HepG2 (cell line): ENCODE measurements around the gene SMCHD1. TPM values are rescaled to one million over a fixed set of nuclear protein-coding genes. Genes with fewer than 3 reads are reported as not detected.
A peak's percentile ranks its signal among the peaks of the same experiment; 100 is the strongest.
"Not testable (repeated sequence)": the region's sequence is repeated elsewhere in the genome, so short reads cannot be mapped to it uniquely, and the experiment has no call there.

Experiments
- ATAC-seq: fragments of 200-7000 bp; cut with Tn5 transposase; 3 replicates; pipeline ENCODE4 v1.9.1; 2020; ENCODE audit warnings: mild to moderate bottlenecking, moderate library complexity
- BruUV-seq: library from RNA; stranded (reverse); fragments of 400-500 nt; replicated peaks from 2 replicates; lab custom pipeline; 2021; lab: Mats Ljungman, UMichigan
- CTCF ChIA-PET: fragments of 300-600 bp; formaldehyde crosslinking; extraction: SDS; loops from one replicate; lab custom pipeline; 2021; ENCODE audit warnings: low total read pairs, inconsistent platforms, low intra/inter-chr PET ratio; lab: Yijun Ruan, JAX
- POLR2A ChIA-PET: fragments of 350-600 bp; sonication (Branson Sonifier 250); formaldehyde crosslinking; loops from one replicate; lab custom pipeline; 2020; ENCODE audit warnings: antibody characterized with exemption, inconsistent platforms; lab: Yijun Ruan, JAX
- DNase-seq: peaks from one replicate; pipeline ENCODE4 v3.0.0-alpha.2; 2015; ENCODE audit warnings: low spot score
- FAIRE-seq: peaks from 3 replicates; lab custom pipeline; 2011; peaks lifted over from hg19 to GRCh38; lab: Jason Lieb, UNC
- H2AFZ ChIP-seq: one replicate; pipeline ENCODE4 v1.6.1; 2011; ENCODE audit warnings: low read length, inconsistent platforms
- H3K27ac ChIP-seq: fragments of 300-600 bp; 3 replicates; pipeline ENCODE4 v1.8.0; 2011; ENCODE audit warnings: mixed run types, mild to moderate bottlenecking, mixed read lengths, low read length, inconsistent platforms; ENCODE audit not compliant: insufficient read depth; ENCODE audit errors: extremely low read length
- H3K27me3 ChIP-seq, 2 experiments: fragments of 200-600 bp in 1 of 2; 2 replicates in 1 of 2; 3 replicates in 1 of 2; pipeline versions ENCODE4 v1.6.0 to v1.8.0; 2011; ENCODE audit warnings: low read length in 2 of 2, mild to moderate bottlenecking in 2 of 2, moderate library complexity in 2 of 2, inconsistent platforms in 1 of 2; ENCODE audit not compliant: insufficient read depth in 2 of 2, control insufficient read depth in 1 of 2
- H3K36me3 ChIP-seq, 2 experiments: fragments of 200-600 bp in 1 of 2; replicated peaks in 1 of 2; 2 replicates in 1 of 2; 3 replicates in 1 of 2; pipeline versions ENCODE4 v1.5.1 to v1.8.0; 2011; ENCODE audit warnings: low read length in 2 of 2, inconsistent platforms in 1 of 2; ENCODE audit not compliant: insufficient read depth in 2 of 2, control insufficient read depth in 1 of 2
- H3K4me1 ChIP-seq: 2 replicates; pipeline ENCODE4 v1.5.1; 2012; ENCODE audit warnings: low read length, inconsistent platforms; ENCODE audit not compliant: insufficient read depth
- H3K4me2 ChIP-seq: 2 replicates; pipeline ENCODE4 v1.6.0; 2011; ENCODE audit warnings: low read depth, low read length, inconsistent platforms
- H3K4me3 ChIP-seq, 3 experiments: fragments of 200-600 bp in 1 of 3; sonication (generic), shearing (Covaris generic) in 1 of 3; replicated peaks in 1 of 3; 2 replicates each; pipeline ENCODE4 v1.5.1; 2011 to 2016; ENCODE audit warnings: low read length in 3 of 3, inconsistent platforms in 2 of 3, low read depth in 2 of 3, mild to moderate bottlenecking in 2 of 3, control low read depth in 1 of 3, mixed read lengths in 1 of 3; ENCODE audit not compliant: insufficient read depth in 1 of 3
- H3K79me2 ChIP-seq: one replicate; pipeline ENCODE4 v1.6.1; 2011; ENCODE audit warnings: low read length, inconsistent platforms; ENCODE audit not compliant: insufficient read depth
- H3K9ac ChIP-seq: 2 replicates; pipeline ENCODE4 v1.6.0; 2011; ENCODE audit warnings: mild to moderate bottlenecking, low read depth, low read length, inconsistent platforms; ENCODE audit not compliant: insufficient read depth
- H3K9me3 ChIP-seq: 2 replicates; pipeline ENCODE4 v1.5.1; 2012; ENCODE audit warnings: mild to moderate bottlenecking, low read length
- H4K20me1 ChIP-seq: 2 replicates; pipeline ENCODE4 v1.6.0; 2011; ENCODE audit warnings: inconsistent platforms, mild to moderate bottlenecking, low read length, moderate library complexity; ENCODE audit not compliant: insufficient read depth
- BCL3 ChIP-seq: sonication (generic); formaldehyde crosslinking; IDR thresholded peaks from 2 replicates; pipeline ENCODE4 v1.5.1; 2020; ENCODE audit warnings: mild to moderate bottlenecking, missing genetic modification reagents, moderate library complexity
- KAT8 ChIP-seq: IDR thresholded peaks from 2 replicates; pipeline ENCODE4 v1.6.1; 2016; ENCODE audit warnings: missing genetic modification reagents, missing compliant biosample characterization
- SP4 ChIP-seq: sonication (generic); formaldehyde crosslinking; IDR thresholded peaks from 2 replicates; pipeline ENCODE4 v1.8.1; 2023; ENCODE audit warnings: mild to moderate bottlenecking, missing genetic modification reagents
- THYN1 ChIP-seq: sonication (generic); formaldehyde crosslinking; IDR thresholded peaks from 2 replicates; pipeline ENCODE4 v1.8.1; 2023; ENCODE audit warnings: low read depth, mild to moderate bottlenecking, moderate library complexity, missing genetic modification reagents, borderline replicate concordance
- ZSCAN25 ChIP-seq: sonication (generic); formaldehyde crosslinking; IDR thresholded peaks from 2 replicates; pipeline ENCODE4 v1.8.0; 2022; ENCODE audit warnings: mild to moderate bottlenecking, missing genetic modification reagents
- WGBS: methylation state at CpG from one replicate; pipeline ENCODE4 v1.1.6; 2017; ENCODE audit warnings: low lambda C conversion rate; 5-methylcytosine and 5-hydroxymethylcytosine counted together
- in situ Hi-C: cut with HindIII; loops from 2 replicates; pipeline ENCODE4 v1.10.0; 2017; ENCODE audit warnings: low pct_unique_long_range_greater_than_20kb; ENCODE audit not compliant: extremely low pct_ligation_motif_present
- intact Hi-C: fragments of 100-400 bp; cut with micrococcal nuclease; formaldehyde crosslinking; loops from one replicate; pipeline ENCODE4 v1.10.0; 2022; ENCODE audit not compliant: unreplicated experiment
- polyA plus RNA-seq, 8 experiments: library from polyadenylated mRNA; depleted of rRNA in 3 of 8; stranded (reverse) in 7 of 8; unstranded in 1 of 8; fragments of >200 nt; fragmentation: Illumina TruSeq in 4 of 8; extraction: Trizol in 4 of 8; gene quantifications; 2 replicates each; pipeline versions ENCODE4 v1.2.1 to v1.2.3, GENCODE V29; 2011 to 2016; ENCODE audit warnings: low read depth in 4 of 8, missing spikeins in 1 of 8, mixed read lengths in 1 of 8; ENCODE audit not compliant: insufficient read depth in 1 of 8
- total RNA-seq, 5 experiments: library from RNA; depleted of rRNA; stranded (reverse); fragments of >200 nt; fragmentation: Illumina TruSeq; extraction: Trizol; gene quantifications; 2 replicates each; pipeline ENCODE4 v1.2.3, GENCODE V29; 2016; ENCODE audit warnings: low read depth in 1 of 5

The SMCHD1 gene
- total and polyA plus RNA-seq, 2 of the 13 experiments (the other 11 are each of a cell fraction or from before 2014, with no cell fraction given), result 21.4 to 93.6 TPM

- H3K4me2 ChIP-seq, H3K9me3 ChIP-seq, H3K4me1 ChIP-seq, CTCF ChIA-PET, DNase-seq, in situ Hi-C loops, H3K79me2 ChIP-seq, FAIRE-seq, H3K36me3 ChIP-seq, H4K20me1 ChIP-seq, POLR2A ChIA-PET, H3K4me3 ChIP-seq, H3K27ac ChIP-seq, H2AFZ ChIP-seq, H3K9ac ChIP-seq, BruUV-seq, H3K27me3 ChIP-seq: not testable (repeated sequence)
- WGBS, result 70% methylated on average over 3 of the region's 6 CpGs
- peak; percentile 33; the same call in 2 of the 3 replicates for ATAC-seq
- intact Hi-C loops, result loop anchor here (5.0 kb wide), 1 partner anchor 93 kb away; no protein-coding TSS in a partner anchor
Measured at GRCh38 chr18:2809666-2810183, 154.2 kb downstream of the SMCHD1 start.

- Histone ChIP-seq H2AFZ (no peak overlapping the region), H3K4me2 (no peak overlapping the region), H3K4me3 (no peak overlapping the region)
- no peak for FAIRE-seq
- POLR2A ChIA-PET, result no interaction called here
- no peak for TF ChIP-seq ZSCAN25 (CRISPR knock-in tag)
- TF ChIP-seq SP4, result no peak
- TF ChIP-seq THYN1 (CRISPR knock-in tag), result no peak
- TF ChIP-seq BCL3 (CRISPR knock-in tag), result no peak
- TF ChIP-seq KAT8, result no peak
- TF ChIP-seq, all 625 proteins: peak for 0
- Histone ChIP-seq H3K27ac (no peak overlapping the region), H3K36me3 (no peaks in the 10 kb centered on the region), H3K79me2 (no peaks in the 10 kb centered on the region), H3K4me1 (peaks cover 6% of the 10 kb centered on the region; the same call in 1 of the 2 replicates), H3K9ac (no peak overlapping the region), H3K27me3 (no peaks in the 10 kb centered on the region; a peak in 1 of 5 replicates), H4K20me1 (no peaks in the 10 kb centered on the region), H3K9me3 (no peaks in the 10 kb centered on the region)
- in situ Hi-C loops, result no loop called here
- CTCF ChIA-PET, result no interaction called here
- 5% methylated on average over 1 of the region's 1 CpG for WGBS
- BruUV-seq, result no TSS peak
- ATAC-seq (no peak), DNase-seq (no peak)
- intact Hi-C loops, result no loop called here
Measured at GRCh38 chr18:2811416-2811815, 155.9 kb downstream of the SMCHD1 start.
